BE2C (cell line): ENCODE data around the gene BCOR.

Source experiments
- DNase-seq: peaks from one replicate; pipeline ENCODE4 v3.0.0-alpha.2; 2020
- H3K27me3 ChIP-seq: fragments of 250-450 bp; sonication (Bioruptor Pico); 2 replicates; pipeline ENCODE4 v1.5.1; 2020; ENCODE audit warnings: mild to moderate bottlenecking
- H3K36me3 ChIP-seq: fragments of 250-450 bp; sonication (Bioruptor Pico); 2 replicates; pipeline ENCODE4 v1.5.1; 2020; ENCODE audit warnings: mild to moderate bottlenecking
- H3K4me1 ChIP-seq: fragments of 250-450 bp; sonication (Bioruptor Pico); 2 replicates; pipeline ENCODE4 v1.5.1; 2020
- H3K4me3 ChIP-seq: 2 replicates; pipeline ENCODE4 v1.5.1; 2011; ENCODE audit warnings: low read depth, low read length
- H3K9me3 ChIP-seq: fragments of 250-450 bp; sonication (Bioruptor Pico); 2 replicates; pipeline ENCODE4 v1.5.1; 2020
- TF ChIP-seq, protein P1 (sequence below): IDR thresholded peaks from 2 replicates; pipeline ENCODE4 v1.5.1; 2012; ENCODE audit warnings: mild to moderate bottlenecking, low read depth, low read length

BCOR gene

GRCh38 chrX:40022421-40022820 lies 75.3 kb downstream of the BCOR start:
- TF ChIP-seq, protein P1, sequence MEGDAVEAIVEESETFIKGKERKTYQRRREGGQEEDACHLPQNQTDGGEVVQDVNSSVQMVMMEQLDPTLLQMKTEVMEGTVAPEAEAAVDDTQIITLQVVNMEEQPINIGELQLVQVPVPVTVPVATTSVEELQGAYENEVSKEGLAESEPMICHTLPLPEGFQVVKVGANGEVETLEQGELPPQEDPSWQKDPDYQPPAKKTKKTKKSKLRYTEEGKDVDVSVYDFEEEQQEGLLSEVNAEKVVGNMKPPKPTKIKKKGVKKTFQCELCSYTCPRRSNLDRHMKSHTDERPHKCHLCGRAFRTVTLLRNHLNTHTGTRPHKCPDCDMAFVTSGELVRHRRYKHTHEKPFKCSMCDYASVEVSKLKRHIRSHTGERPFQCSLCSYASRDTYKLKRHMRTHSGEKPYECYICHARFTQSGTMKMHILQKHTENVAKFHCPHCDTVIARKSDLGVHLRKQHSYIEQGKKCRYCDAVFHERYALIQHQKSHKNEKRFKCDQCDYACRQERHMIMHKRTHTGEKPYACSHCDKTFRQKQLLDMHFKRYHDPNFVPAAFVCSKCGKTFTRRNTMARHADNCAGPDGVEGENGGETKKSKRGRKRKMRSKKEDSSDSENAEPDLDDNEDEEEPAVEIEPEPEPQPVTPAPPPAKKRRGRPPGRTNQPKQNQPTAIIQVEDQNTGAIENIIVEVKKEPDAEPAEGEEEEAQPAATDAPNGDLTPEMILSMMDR = no peak
- no peaks in the 10 kb centered on the region for H3K9me3 ChIP-seq
- H3K4me1 ChIP-seq = no peaks in the 10 kb centered on the region
- H3K27me3 ChIP-seq = no peaks in the 10 kb centered on the region
- no peak overlapping the region for H3K4me3 ChIP-seq
- no peak for DNase-seq
- H3K36me3 ChIP-seq = no peaks in the 10 kb centered on the region

- Histone ChIP-seq H3K4me1 (no peaks in the 10 kb centered on the region), H3K4me3 (no peak overlapping the region), H3K27me3 (no peaks in the 10 kb centered on the region), H3K9me3 (no peaks in the 10 kb centered on the region), H3K36me3 (no peaks in the 10 kb centered on the region)
- no peak for DNase-seq
- TF ChIP-seq, protein P1 = no peak
Measured at GRCh38 chrX:40021647-40022046, 76.1 kb downstream of the BCOR start.

GRCh38 chrX:40019541-40019940 lies 78.2 kb downstream of the BCOR start:
- TF ChIP-seq, protein P1 = no peak
- H3K36me3 ChIP-seq = no peaks in the 10 kb centered on the region
- no peak overlapping the region for H3K4me3 ChIP-seq
- DNase-seq = no peak
- H3K9me3 ChIP-seq = no peaks in the 10 kb centered on the region
- no peaks in the 10 kb centered on the region for H3K4me1 ChIP-seq
- H3K27me3 ChIP-seq = no peaks in the 10 kb centered on the region

DNA sequence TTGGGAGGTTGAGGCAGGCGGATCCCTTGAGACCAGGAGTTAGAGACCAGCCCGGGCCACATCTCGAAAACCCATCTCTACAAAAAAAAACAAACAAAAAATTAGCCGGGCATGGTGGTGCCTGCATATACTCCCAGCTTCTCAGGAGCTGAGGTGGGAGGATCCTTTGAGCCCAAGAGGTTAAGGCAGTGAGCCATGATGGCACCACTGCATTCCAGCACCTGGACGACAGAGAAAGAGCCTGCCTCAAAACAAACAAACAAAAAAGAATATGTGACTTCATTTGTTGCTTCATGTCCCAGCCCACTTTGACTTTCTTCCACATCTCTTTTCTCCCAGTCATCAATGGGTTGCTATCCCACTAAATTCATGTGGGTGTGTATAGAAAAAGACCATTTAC lies 79.7 kb downstream of the BCOR start:
- H3K27me3 ChIP-seq = no peaks in the 10 kb centered on the region
- no peaks in the 10 kb centered on the region for H3K9me3 ChIP-seq
- H3K36me3 ChIP-seq = no peaks in the 10 kb centered on the region
- no peak for DNase-seq
- TF ChIP-seq, protein P1 = no peak
- no peak overlapping the region for H3K4me3 ChIP-seq
- H3K4me1 ChIP-seq = no peaks in the 10 kb centered on the region

GRCh38 chrX:40016749-40017148 lies 81.0 kb downstream of the BCOR start:
- TF ChIP-seq, protein P1 = no peak
- no peak for DNase-seq
- Histone ChIP-seq H3K36me3 (no peaks in the 10 kb centered on the region), H3K9me3 (no peaks in the 10 kb centered on the region), H3K27me3 (no peaks in the 10 kb centered on the region), H3K4me1 (no peaks in the 10 kb centered on the region; the same call in 1 of the 2 replicates), H3K4me3 (no peak overlapping the region)

DNA sequence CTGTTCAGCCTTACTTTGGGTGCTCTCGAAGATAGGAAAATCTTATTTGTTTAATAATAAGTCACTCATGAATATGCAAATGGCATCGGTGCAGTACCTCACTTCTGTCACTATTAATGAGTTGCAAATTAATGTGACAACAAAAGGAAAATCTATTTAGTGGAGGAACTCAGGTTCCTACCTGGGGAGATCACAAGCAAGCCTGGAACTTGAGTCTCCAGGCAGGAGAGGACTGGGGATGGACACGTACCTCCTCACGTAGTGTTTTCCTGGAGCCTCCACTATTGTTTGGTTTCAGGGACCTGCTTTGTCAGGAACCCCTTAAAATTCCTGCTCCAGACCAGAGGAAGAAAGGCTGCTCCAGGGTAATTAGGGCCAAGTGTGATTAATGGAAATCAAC lies 82.1 kb downstream of the BCOR start:
- Histone ChIP-seq H3K36me3 (no peaks in the 10 kb centered on the region), H3K4me3 (no peak overlapping the region), H3K9me3 (no peaks in the 10 kb centered on the region), H3K4me1 (peaks cover 7% of the 10 kb centered on the region; the same call in 1 of the 2 replicates), H3K27me3 (no peaks in the 10 kb centered on the region)
- TF ChIP-seq, protein P1 = no peak
- DNase-seq = no peak
